Measurements from ENCODE around the gene UAP1L1. TPM values are rescaled to one million over a fixed set of nuclear protein-coding genes. Genes with fewer than 3 reads are reported as not detected.

Gene UAP1L1
- total RNA-seq, 4 donors from 2014 or later, result 9.3 to 15.7 (median 12.4) TPM

GRCh38 chr9:137053944-137054931 is 23.1 kb upstream of the UAP1L1 start, which contains the start of gene ENTPD2:
ENTPD2 (minus strand) TSS chr9:137054061; CDS start chr9:137053997, 64 bp downstream.
- Histone ChIP-seq H3K9me3 (no peaks in the 10 kb centered on the region), H3K27ac (no peak within 1 kb of the TSS), H3K36me3 (no peaks in the 10 kb centered on the region), H3K4me1 (peaks cover 23 to 34% of the 10 kb centered on the region in 2 donors), H3K4me3 (replicated peaks in 1 of 3) (peak within 1 kb of the TSS in 1 of 3 donors; percentile 37), H3K27me3 (peaks cover 3% of the 10 kb centered on the region)
- intact Hi-C loops (cut with DNase I), result no loop called here
- WGBS, 2 donors, result 76 to 77% methylated on average over 4 to 18 of the region's 90 CpGs
- TF ChIP-seq, protein P1, sequence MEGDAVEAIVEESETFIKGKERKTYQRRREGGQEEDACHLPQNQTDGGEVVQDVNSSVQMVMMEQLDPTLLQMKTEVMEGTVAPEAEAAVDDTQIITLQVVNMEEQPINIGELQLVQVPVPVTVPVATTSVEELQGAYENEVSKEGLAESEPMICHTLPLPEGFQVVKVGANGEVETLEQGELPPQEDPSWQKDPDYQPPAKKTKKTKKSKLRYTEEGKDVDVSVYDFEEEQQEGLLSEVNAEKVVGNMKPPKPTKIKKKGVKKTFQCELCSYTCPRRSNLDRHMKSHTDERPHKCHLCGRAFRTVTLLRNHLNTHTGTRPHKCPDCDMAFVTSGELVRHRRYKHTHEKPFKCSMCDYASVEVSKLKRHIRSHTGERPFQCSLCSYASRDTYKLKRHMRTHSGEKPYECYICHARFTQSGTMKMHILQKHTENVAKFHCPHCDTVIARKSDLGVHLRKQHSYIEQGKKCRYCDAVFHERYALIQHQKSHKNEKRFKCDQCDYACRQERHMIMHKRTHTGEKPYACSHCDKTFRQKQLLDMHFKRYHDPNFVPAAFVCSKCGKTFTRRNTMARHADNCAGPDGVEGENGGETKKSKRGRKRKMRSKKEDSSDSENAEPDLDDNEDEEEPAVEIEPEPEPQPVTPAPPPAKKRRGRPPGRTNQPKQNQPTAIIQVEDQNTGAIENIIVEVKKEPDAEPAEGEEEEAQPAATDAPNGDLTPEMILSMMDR (IDR thresholded peaks at IDR 0.05), result no peak
- TF ChIP-seq POLR2A (IDR thresholded peaks at IDR 0.05), result no peak
- peak; percentile 65 to 68 for DNase-seq

GRCh38 chr9:137054932-137055384 is 22.4 kb upstream of the UAP1L1 start:
- Histone ChIP-seq H3K27ac (no peak overlapping the region), H3K27me3 (no peaks in the 10 kb centered on the region), H3K4me1 (peaks cover 23 to 34% of the 10 kb centered on the region in 2 donors), H3K4me3 (replicated peaks in 1 of 3) (no peak overlapping the region), H3K9me3 (no peaks in the 10 kb centered on the region), H3K36me3 (no peaks in the 10 kb centered on the region)
- no peak for DNase-seq
- 64 to 90% methylated on average over 5 to 12 of the region's 17 CpGs for WGBS, 2 donors
- TF ChIP-seq POLR2A (IDR thresholded peaks at IDR 0.05), result no peak
- TF ChIP-seq, protein P1 (IDR thresholded peaks at IDR 0.05), result no peak
- intact Hi-C loops (cut with DNase I), result no loop called here

DNA sequence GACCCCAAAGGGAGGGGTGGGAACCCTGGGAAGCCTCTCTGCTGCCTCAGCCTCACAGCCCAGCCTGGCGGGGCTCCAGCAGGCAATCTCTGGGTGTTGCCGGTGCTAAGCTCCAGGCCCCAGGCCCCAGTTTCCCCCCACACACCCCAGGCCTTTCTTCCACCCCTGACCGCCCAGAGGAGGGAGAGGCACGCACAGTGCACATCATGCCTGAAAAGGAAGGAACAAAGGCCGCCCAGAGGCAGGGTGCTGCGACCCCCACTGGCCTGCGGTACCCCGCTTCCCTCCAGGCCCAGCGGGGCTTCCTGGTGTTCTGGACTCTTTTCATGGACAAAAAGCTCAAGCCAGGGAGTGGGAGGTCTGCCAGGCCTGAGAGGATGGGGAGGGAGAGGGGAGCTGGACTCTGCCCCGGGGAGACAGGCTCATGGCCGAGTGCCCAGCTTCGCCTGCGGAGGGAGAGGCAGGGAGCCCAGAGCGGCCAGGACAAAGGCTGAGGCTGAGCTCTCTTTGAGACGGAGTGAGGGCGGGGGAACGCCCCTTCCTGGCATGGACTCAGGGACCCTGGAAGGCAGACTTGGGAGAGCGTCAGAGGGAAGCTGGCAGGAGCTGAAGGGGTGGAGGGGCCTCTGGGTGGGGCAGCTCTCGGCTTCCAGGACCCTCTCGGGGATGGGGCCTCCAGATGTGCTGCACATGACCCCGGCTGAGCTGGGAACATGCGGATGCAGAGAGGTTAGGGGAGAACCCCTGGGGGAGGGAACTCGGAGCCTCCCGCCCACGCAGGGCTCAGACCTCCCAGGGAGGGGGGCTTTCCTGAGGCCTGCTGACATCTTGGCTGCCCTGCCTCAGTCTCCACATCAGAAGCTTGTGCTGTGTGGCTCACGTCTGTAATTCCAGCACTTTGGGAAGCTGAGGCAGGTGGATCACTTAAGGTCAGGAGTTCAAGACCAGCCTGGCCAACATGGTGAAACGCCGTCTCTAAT is 21.6 kb upstream of the UAP1L1 start:
- TF ChIP-seq, protein P1 (IDR thresholded peaks at IDR 0.05), result no peak
- TF ChIP-seq POLR2A (IDR thresholded peaks at IDR 0.05), result no peak
- Histone ChIP-seq H3K27ac (no peak overlapping the region), H3K9me3 (no peaks in the 10 kb centered on the region), H3K4me1 (peaks cover 23 to 34% of the 10 kb centered on the region in 2 donors), H3K36me3 (no peaks in the 10 kb centered on the region), H3K4me3 (replicated peaks in 1 of 3) (no peak overlapping the region), H3K27me3 (no peaks in the 10 kb centered on the region)
- peak; percentile 81 to 90 for DNase-seq
- intact Hi-C loops (cut with DNase I), result no loop called here
- 47 to 55% methylated on average over 5 to 10 of the region's 28 CpGs for WGBS, 2 donors

GRCh38 chr9:137056739-137057415 is 20.4 kb upstream of the UAP1L1 start:
- Histone ChIP-seq H3K4me1 (peaks cover 23 to 34% of the 10 kb centered on the region in 2 donors), H3K27me3 (no peaks in the 10 kb centered on the region), H3K9me3 (no peaks in the 10 kb centered on the region), H3K27ac (no peak overlapping the region), H3K4me3 (replicated peaks in 1 of 3) (no peak overlapping the region), H3K36me3 (no peaks in the 10 kb centered on the region)
- no peak for TF ChIP-seq POLR2A (IDR thresholded peaks at IDR 0.05)
- TF ChIP-seq, protein P1 (IDR thresholded peaks at IDR 0.05), result no peak
- 82 to 91% methylated on average over 13 to 17 of the region's 17 CpGs for WGBS, 2 donors
- no peak for DNase-seq
- intact Hi-C loops (cut with DNase I), result no loop called here
